Neural progenitor cell (in vitro differentiated cells): ENCODE data around the gene DOK4.

Experiments used
- EZH2 ChIP-seq: fragments of 200-600 bp; sonication (generic); IDR thresholded peaks from 2 replicates; pipeline ENCODE4 v1.6.1; 2017; ENCODE audit warnings: antibody characterized with exemption, mild to moderate bottlenecking, moderate library complexity
- EZH2phosphoT487 ChIP-seq: fragments of 200-600 bp; sonication (generic); IDR thresholded peaks from 2 replicates; pipeline ENCODE4 v1.6.1; 2017; ENCODE audit warnings: antibody characterized with exemption
- TF ChIP-seq, protein P1 (sequence below): fragments of 200-600 bp; sonication (generic); IDR thresholded peaks from 2 replicates; pipeline ENCODE4 v1.5.1; 2017; ENCODE audit warnings: antibody characterized with exemption, mild to moderate bottlenecking

DNA sequence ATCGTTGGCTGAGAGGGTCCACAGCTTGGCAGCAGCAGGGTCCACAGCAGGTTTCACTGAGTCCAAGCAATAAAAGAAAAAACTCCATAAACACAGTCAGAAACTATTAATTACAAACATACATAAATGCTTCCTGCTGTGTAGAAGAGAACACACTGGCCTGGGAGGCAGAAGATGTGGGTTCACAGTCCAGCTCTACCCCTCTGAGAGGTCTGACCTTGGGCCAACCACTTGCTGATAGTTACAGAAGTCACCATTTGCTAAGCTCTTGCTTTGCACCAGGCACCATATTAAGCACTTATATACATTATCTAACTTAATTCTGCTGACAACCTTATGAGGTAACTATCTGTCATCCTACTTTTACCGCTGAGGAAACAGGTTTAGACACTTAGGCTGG, 53.8 kb downstream of the DOK4 start:
- TF ChIP-seq, protein P1, sequence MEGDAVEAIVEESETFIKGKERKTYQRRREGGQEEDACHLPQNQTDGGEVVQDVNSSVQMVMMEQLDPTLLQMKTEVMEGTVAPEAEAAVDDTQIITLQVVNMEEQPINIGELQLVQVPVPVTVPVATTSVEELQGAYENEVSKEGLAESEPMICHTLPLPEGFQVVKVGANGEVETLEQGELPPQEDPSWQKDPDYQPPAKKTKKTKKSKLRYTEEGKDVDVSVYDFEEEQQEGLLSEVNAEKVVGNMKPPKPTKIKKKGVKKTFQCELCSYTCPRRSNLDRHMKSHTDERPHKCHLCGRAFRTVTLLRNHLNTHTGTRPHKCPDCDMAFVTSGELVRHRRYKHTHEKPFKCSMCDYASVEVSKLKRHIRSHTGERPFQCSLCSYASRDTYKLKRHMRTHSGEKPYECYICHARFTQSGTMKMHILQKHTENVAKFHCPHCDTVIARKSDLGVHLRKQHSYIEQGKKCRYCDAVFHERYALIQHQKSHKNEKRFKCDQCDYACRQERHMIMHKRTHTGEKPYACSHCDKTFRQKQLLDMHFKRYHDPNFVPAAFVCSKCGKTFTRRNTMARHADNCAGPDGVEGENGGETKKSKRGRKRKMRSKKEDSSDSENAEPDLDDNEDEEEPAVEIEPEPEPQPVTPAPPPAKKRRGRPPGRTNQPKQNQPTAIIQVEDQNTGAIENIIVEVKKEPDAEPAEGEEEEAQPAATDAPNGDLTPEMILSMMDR = no peak
- TF ChIP-seq EZH2 (no peak), EZH2phosphoT487 (no peak)
